Measurements from ENCODE around the gene VPS18. TPM values are rescaled to one million over a fixed set of nuclear protein-coding genes. Genes with fewer than 3 reads are reported as not detected.

VPS18 gene
- total and polyA plus RNA-seq, 4 donors = 3.4 to 15.3 (median 10.3) TPM

- no peak for DNase-seq (ENCODE audit: low spot score)
- no peak overlapping the region for H3K27ac ChIP-seq (ENCODE audit: low read depth in 1 of 2, low read length in 2 of 2)
- no peaks in the 10 kb centered on the region for H3K9me3 ChIP-seq (ENCODE audit: control insufficient read depth in 4 of 4, low read length in 3 of 4)
- peaks cover 31 to 70% (median 54%) of the 10 kb centered on the region in 4 donors for H3K4me1 ChIP-seq (ENCODE audit: control insufficient read depth in 4 of 4, insufficient read depth in 4 of 4, low read length in 3 of 4)
- 4% methylated on average over 68 of the region's 68 CpGs for WGBS
- H3K9ac ChIP-seq (ENCODE audit: low read depth in 1 of 2, low read length in 2 of 2) = no peak overlapping the region
- peaks cover 0 to 5% (median 1%) of the 10 kb centered on the region in 4 donors for H3K27me3 ChIP-seq (ENCODE audit: control insufficient read depth in 4 of 4, insufficient read depth in 4 of 4, low read length in 3 of 4)
- no peaks in the 10 kb centered on the region for H3K36me3 ChIP-seq (ENCODE audit: control insufficient read depth in 4 of 4, insufficient read depth in 3 of 4, low read depth in 1 of 4, low read length in 3 of 4)
- TF ChIP-seq FOXA1 (IDR thresholded peaks at IDR 0.05) (no peak), TAF1 (conservative IDR thresholded peaks at IDR 0.05) (no peak), YY1 (IDR thresholded peaks at IDR 0.05) (no peak), EGR1 (IDR thresholded peaks at IDR 0.05; ENCODE audit: low read depth in 2 of 2) (no peak), JUND (IDR thresholded peaks at IDR 0.05) (no peak), HNF4G (IDR thresholded peaks at IDR 0.05) (no peak), FOXA2 (IDR thresholded peaks at IDR 0.05) (no peak), SP1 (IDR thresholded peaks at IDR 0.05) (no peak), RAD21 (IDR thresholded peaks at IDR 0.05) (no peak), RXRA (IDR thresholded peaks at IDR 0.05) (no peak), MAX (IDR thresholded peaks at IDR 0.05) (no peak), GABPA (IDR thresholded peaks at IDR 0.05 in 1 of 2, conservative IDR thresholded peaks at IDR 0.05 in 1 of 2) (no peak), NR2F2 (IDR thresholded peaks at IDR 0.05) (no peak)
- TF ChIP-seq, protein P1, sequence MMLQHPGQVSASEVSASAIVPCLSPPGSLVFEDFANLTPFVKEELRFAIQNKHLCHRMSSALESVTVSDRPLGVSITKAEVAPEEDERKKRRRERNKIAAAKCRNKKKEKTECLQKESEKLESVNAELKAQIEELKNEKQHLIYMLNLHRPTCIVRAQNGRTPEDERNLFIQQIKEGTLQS (IDR thresholded peaks at IDR 0.05) = no peak
- TF ChIP-seq, protein P2, sequence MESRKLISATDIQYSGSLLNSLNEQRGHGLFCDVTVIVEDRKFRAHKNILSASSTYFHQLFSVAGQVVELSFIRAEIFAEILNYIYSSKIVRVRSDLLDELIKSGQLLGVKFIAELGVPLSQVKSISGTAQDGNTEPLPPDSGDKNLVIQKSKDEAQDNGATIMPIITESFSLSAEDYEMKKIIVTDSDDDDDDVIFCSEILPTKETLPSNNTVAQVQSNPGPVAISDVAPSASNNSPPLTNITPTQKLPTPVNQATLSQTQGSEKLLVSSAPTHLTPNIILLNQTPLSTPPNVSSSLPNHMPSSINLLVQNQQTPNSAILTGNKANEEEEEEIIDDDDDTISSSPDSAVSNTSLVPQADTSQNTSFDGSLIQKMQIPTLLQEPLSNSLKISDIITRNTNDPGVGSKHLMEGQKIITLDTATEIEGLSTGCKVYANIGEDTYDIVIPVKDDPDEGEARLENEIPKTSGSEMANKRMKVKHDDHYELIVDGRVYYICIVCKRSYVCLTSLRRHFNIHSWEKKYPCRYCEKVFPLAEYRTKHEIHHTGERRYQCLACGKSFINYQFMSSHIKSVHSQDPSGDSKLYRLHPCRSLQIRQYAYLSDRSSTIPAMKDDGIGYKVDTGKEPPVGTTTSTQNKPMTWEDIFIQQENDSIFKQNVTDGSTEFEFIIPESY (IDR thresholded peaks at IDR 0.05) = no peak
- H3K4me3 ChIP-seq (ENCODE audit: low read depth in 1 of 3, low read length in 3 of 3) = peak overlapping the region in 1 of 3 donors; percentile 53
Measured at GRCh38 chr15:40927873-40928806, 33.9 kb downstream of the VPS18 start.

DNA sequence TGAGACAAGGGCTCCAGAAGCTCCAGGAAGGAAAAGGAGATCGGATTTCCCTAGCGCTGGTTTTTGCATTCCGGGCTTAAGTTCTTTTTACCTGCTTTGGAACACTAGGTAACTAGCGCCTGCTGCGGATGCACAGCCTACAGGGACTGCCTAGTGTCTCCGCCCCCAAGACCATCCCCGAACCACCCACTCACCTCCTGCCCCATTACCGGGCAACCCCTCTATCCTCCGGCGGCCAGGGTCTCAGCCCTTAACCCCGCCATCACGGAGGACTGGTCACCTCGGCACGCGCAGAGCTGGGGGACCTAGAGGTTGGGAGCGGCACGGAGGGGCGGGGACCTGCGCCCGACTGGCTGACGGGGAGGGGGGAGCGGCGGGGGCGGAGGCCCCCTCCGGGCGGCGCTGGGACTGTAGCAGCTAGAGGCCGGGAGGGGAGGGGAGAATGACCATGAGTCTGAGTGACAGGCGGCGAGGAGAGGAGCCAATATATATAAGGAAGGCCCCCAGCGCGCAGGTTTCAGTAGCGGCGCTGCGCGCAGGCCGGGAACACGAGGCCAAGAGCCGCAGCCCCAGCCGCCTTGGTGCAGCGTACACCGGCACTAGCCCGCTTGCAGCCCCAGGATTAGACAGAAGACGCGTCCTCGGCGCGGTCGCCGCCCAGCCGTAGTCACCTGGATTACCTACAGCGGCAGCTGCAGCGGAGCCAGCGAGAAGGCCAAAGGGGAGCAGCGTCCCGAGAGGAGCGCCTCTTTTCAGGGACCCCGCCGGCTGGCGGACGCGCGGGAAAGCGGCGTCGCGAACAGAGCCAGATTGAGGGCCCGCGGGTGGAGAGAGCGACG is 34.8 kb downstream of the VPS18 start, which contains the start of gene DLL4:
TSS of gene DLL4 (plus strand) at position 520 of the 839 bp plus-strand sequence. CDS start 329 bp downstream, outside the sequence.
- 1% methylated on average over 71 of the region's 71 CpGs for WGBS
- TF ChIP-seq SP1 (IDR thresholded peaks at IDR 0.05) (no peak), TAF1 (conservative IDR thresholded peaks at IDR 0.05) (peak; percentile 57)
- H3K9me3 ChIP-seq (ENCODE audit: control insufficient read depth in 4 of 4, low read length in 3 of 4) = no peaks in the 10 kb centered on the region
- DNase-seq (ENCODE audit: low spot score) = peak; percentile 60
- H3K9ac ChIP-seq (ENCODE audit: low read depth in 1 of 2, low read length in 2 of 2) = no peak within 1 kb of the TSS
- peaks cover 32 to 72% (median 59%) of the 10 kb centered on the region in 4 donors for H3K4me1 ChIP-seq (ENCODE audit: control insufficient read depth in 4 of 4, insufficient read depth in 4 of 4, low read length in 3 of 4)
- peak within 1 kb of the TSS in 1 of 2 donors; percentile 34 for H3K27ac ChIP-seq (ENCODE audit: low read depth in 1 of 2, low read length in 2 of 2)
- peak within 1 kb of the TSS; percentile 20 to 56 (median 53) for H3K4me3 ChIP-seq (ENCODE audit: low read depth in 1 of 3, low read length in 3 of 3)
- H3K36me3 ChIP-seq (ENCODE audit: control insufficient read depth in 4 of 4, insufficient read depth in 3 of 4, low read depth in 1 of 4, low read length in 3 of 4) = no peaks in the 10 kb centered on the region
- peaks cover 0 to 5% (median 1%) of the 10 kb centered on the region in 4 donors for H3K27me3 ChIP-seq (ENCODE audit: control insufficient read depth in 4 of 4, insufficient read depth in 4 of 4, low read length in 3 of 4)

Data from liver (tissue), 9 donors.